ENCODE measurements around the gene MIOX.

The MIOX gene

DNA sequence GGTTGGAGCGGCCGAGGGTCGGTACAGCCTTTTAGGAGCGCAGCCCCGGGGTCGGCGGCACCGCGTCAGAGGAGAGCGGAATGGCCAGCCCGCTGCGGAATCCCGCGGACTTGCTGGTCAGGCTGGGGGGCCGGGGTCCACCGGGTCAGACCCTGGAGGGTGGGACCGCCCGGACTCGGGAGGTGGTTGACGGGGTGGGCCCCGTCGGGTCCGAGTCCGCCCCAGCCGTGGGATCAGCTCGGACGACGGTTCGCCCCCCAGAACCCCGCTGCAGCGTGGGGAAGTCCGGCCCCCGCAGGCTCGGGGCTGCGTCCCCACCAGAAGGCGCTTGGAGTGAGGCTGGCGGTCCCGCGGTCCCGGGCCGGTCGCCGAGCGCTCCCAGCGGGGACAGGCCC is 5.6 kb upstream of the MIOX start:
- TF ChIP-seq, protein P1, sequence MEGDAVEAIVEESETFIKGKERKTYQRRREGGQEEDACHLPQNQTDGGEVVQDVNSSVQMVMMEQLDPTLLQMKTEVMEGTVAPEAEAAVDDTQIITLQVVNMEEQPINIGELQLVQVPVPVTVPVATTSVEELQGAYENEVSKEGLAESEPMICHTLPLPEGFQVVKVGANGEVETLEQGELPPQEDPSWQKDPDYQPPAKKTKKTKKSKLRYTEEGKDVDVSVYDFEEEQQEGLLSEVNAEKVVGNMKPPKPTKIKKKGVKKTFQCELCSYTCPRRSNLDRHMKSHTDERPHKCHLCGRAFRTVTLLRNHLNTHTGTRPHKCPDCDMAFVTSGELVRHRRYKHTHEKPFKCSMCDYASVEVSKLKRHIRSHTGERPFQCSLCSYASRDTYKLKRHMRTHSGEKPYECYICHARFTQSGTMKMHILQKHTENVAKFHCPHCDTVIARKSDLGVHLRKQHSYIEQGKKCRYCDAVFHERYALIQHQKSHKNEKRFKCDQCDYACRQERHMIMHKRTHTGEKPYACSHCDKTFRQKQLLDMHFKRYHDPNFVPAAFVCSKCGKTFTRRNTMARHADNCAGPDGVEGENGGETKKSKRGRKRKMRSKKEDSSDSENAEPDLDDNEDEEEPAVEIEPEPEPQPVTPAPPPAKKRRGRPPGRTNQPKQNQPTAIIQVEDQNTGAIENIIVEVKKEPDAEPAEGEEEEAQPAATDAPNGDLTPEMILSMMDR (IDR thresholded peaks at IDR 0.05; ENCODE audit: low read depth, low read length), result no peak
- DNase-seq (ENCODE audit: low read depth in 2 of 2), result no peak
- peak overlapping the region in 1 of 2 donors; percentile 67 for H3K4me3 ChIP-seq (replicated peaks in 1 of 2; ENCODE audit: low read depth in 2 of 2, low read length in 2 of 2)

DNA sequence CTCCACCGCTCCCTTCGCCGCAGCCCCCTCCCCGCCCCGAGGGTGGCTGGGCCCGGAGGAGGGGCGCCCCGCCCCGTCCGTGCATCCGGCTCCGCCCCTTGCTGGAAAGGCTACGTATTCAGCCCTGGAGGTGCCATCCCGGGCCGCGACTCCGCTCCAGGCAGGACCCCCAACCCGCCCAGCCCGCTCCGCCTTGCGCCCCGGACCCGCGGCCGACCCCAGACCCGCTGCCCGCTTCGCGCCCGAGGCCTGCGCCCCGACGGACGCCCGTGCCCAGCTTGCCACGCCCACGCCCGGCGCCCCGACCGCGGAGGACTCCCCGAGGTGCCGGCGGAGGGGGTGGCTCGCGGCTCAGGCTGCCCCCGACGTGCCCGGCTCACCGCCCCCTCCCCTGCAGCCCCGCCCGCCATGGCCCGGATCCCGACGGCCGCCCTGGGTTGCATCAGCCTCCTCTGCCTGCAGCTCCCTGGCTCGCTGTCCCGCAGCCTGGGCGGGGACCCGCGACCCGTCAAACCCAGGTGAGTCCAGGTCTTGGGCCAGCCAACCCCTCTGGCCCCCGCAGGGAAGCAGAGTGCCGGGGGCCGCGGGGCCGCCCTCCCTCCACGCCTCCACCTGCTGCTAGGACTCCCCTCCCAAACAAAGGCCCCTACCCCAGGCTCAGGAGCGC is 5.1 kb upstream of the MIOX start, which contains the start of gene ADM2:
Gene ADM2 (plus strand): TSS at position 104 of the 667 bp plus-strand sequence. CDS start 305 bp downstream, at position 409.
- peak in 1 of 2 donors; percentile 26 for DNase-seq (ENCODE audit: low read depth in 2 of 2)
- TF ChIP-seq, protein P1 (IDR thresholded peaks at IDR 0.05; ENCODE audit: low read depth, low read length), result no peak
- peak within 1 kb of the TSS; percentile 52 to 67 for H3K4me3 ChIP-seq (replicated peaks in 1 of 2; ENCODE audit: low read depth in 2 of 2, low read length in 2 of 2)

DNA sequence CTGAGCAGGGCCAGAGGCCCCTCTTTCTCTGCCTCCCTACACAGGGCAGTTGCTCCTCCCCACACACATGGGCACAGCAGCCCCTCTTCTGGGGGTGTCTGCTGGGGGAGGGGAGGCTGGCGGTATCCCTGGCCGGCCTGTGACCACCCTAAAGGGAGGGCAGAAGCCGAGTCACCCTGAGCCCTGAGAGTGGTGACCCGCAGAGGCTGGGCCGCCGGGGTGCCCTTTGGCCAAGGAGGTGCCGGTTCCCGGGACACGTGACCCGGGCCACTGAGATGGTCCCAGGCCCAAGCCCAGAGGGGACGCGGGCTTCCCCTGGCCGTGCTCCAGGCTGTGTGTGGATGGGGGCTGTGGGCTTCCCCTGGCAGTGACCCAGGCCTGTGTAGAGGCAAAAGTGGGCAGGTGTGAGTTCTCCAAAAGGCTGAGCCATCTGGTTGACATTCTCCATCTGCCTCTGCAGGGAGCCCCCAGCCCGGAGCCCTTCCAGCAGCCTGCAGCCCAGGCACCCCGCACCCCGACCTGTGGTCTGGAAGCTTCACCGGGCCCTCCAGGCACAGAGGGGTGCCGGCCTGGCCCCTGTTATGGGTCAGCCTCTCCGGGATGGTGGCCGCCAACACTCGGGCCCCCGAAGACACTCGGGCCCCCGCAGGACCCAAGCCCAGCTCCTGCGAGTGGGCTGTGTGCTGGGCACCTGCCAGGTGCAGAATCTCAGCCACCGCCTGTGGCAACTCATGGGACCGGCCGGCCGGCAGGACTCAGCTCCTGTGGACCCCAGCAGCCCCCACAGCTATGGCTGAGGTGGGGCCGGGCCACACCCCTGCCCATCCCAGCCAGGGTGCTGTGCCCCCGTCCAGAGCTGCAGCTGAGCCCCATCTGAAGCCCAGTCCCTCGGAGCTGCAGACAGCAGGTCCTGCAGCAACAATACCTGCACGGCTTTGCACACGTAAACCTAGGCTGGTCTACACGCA is 4.3 kb upstream of the MIOX start:
- TF ChIP-seq, protein P1 (IDR thresholded peaks at IDR 0.05; ENCODE audit: low read depth, low read length), result no peak
- no peak for DNase-seq (ENCODE audit: low read depth in 2 of 2)
- H3K4me3 ChIP-seq (replicated peaks in 1 of 2; ENCODE audit: low read depth in 2 of 2, low read length in 2 of 2), result peak overlapping the region; percentile 52 to 67

DNA sequence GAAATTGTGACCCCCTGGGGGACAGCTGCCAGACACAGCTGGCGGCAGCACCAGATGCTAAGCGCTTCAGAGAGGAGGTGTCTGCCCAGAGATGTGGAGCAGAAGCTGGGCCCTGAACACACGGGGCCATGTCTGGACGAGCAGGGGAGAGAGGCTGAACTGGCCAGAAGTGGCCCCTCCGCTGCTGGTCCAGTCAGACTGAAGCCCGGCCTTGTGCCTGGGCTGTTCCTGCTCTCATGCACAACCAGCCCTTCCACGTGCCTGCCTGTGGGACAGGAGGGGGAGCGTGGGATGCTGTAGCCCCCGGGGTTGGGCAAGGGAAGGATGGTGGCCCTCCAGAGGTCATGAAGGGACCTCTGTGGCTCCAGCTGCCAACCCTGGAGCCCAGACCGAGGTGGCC is 3.6 kb upstream of the MIOX start:
- DNase-seq (ENCODE audit: low read depth in 2 of 2), result no peak
- no peak overlapping the region for H3K4me3 ChIP-seq (replicated peaks in 1 of 2; ENCODE audit: low read depth in 2 of 2, low read length in 2 of 2)
- TF ChIP-seq, protein P1 (IDR thresholded peaks at IDR 0.05; ENCODE audit: low read depth, low read length), result no peak

DNA sequence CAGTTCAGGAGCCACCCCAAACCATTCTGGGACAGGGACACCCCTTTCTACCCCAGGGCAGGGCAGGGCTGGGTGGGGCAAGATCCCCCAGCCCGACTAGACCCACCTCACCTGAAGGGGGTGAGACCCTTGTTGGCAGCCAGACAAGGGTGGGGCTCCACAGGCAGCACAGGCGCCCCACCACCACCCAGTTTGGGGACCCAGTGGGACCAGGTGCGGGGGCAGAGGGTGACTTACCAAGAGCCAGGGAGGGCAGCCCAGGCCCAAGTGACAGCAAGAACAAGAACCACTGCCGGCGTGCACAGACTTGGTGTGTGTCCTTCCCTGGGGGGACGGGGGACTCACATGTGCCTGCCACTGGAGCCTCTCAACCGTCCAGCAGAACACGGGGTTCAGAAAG is 3.1 kb upstream of the MIOX start:
- TF ChIP-seq, protein P1 (IDR thresholded peaks at IDR 0.05; ENCODE audit: low read depth, low read length), result no peak
- H3K4me3 ChIP-seq (replicated peaks in 1 of 2; ENCODE audit: low read depth in 2 of 2, low read length in 2 of 2), result no peak overlapping the region
- DNase-seq (ENCODE audit: low read depth in 2 of 2), result no peak

DNA sequence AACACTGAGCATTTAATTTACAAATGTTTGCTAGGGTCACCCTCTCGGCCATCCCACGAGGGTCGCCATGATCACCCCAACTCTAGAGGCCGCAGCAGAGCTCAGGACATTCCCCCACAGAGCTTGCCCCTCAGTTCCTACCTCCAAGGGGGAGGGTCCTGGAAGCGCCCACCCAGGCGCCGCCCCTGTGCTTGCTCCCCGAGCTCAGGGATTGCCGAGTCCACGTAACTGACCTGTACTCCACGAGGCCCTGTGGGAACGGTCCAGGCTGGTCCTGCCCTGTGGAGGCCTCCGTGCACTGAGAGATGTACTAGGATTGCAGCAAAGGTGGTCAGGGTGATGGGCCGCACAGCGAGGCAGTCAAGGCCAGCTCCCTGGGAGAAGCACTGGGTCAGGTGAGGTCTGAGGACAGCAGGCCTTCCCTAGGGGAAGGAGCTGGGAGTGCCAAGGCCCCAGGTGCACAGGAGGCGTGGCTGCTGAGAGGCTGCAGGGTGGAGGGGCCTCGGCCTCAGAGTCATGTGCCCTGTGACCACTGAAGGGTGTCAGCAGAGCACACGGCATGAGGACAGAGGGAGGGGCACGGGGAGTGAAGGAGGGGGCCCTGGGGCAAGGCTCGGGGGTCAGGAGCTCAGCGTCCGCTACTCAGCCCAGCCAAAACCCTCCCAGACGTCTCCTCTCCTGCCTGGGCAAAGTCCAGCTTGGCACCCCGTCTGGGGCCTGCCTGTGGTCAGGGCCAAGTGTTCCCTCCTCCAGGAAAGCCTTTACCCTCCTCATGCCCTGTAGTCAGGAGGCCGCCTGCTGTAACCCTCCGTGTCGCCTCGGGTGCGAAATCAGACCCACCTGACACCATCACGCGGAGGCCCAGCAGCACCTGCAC is 2.4 kb upstream of the MIOX start:
- no peak for DNase-seq (ENCODE audit: low read depth in 2 of 2)
- TF ChIP-seq, protein P1 (IDR thresholded peaks at IDR 0.05; ENCODE audit: low read depth, low read length), result no peak
- no peak overlapping the region for H3K4me3 ChIP-seq (replicated peaks in 1 of 2; ENCODE audit: low read depth in 2 of 2, low read length in 2 of 2)

All from cardiac fibroblast (primary cell).